Omental fat pad (tissue), 4 donors: ENCODE data around the gene GET4. TPM values are rescaled to one million over a fixed set of nuclear protein-coding genes. Genes with fewer than 3 reads are reported as not detected.

Experiments used
- ATAC-seq: fragments of 150-250 bp; one replicate; pipeline ENCODE4 v1.9.1; 2016; ENCODE audit warnings: mild to moderate bottlenecking, moderate library complexity; ENCODE audit not compliant: low FRiP score
- DNase-seq: peaks from one replicate; pipeline ENCODE4 v3.0.0-alpha.2; 2019; ENCODE audit warnings: low spot score
- total RNA-seq, 4 donors: library from RNA; depleted of rRNA; stranded (reverse); fragments of >200 nt; gene quantifications; one replicate each; pipeline ENCODE4 v1.1.0, GENCODE V29; 2016
- TF ChIP-seq, protein P1 (sequence below), 3 donors: fragments of 450-650 bp; IDR thresholded peaks; one replicate each; pipeline ENCODE4 v1.5.1; 2016 to 2017; ENCODE audit warnings: antibody characterized with exemption in 3 of 3, mild to moderate bottlenecking in 3 of 3, moderate library complexity in 2 of 3

The GET4 gene
- total RNA-seq, 4 donors from 2014 or later = 18.7 to 28.5 (median 23.5) TPM

DNA sequence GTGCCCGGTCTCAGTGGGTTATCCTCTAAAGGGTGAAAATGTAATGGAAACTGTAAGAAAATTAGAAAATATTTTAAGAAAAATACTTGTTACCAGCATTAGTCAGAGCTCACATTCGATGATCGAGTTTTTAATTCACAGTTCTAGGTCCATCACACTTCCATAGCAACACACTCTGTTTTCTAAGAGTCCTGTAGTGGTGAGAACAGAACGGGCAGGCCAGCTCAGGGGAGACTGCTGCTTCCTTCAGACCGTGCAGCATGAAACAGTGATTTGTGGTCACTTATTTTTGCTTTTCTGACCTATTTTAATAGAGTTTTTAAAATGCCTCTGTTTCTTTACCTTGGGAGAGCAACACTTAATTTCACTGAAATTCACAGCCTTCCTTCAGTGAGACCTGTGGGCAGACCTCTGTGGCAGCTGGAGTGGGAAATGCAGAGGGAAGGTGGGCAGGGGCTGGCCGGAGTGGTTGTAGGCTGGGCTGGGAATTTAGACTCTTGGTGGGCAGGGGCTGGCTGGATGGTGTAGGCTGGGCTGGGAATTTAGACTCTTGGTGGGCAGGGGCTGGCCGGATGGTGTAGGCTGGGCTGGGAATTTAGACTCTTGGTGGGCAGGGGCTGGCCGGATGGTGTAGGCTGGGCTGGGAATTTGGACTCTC is 42.6 kb upstream of the GET4 start:
- DNase-seq (no peak), ATAC-seq (no peak)
- TF ChIP-seq, protein P1, sequence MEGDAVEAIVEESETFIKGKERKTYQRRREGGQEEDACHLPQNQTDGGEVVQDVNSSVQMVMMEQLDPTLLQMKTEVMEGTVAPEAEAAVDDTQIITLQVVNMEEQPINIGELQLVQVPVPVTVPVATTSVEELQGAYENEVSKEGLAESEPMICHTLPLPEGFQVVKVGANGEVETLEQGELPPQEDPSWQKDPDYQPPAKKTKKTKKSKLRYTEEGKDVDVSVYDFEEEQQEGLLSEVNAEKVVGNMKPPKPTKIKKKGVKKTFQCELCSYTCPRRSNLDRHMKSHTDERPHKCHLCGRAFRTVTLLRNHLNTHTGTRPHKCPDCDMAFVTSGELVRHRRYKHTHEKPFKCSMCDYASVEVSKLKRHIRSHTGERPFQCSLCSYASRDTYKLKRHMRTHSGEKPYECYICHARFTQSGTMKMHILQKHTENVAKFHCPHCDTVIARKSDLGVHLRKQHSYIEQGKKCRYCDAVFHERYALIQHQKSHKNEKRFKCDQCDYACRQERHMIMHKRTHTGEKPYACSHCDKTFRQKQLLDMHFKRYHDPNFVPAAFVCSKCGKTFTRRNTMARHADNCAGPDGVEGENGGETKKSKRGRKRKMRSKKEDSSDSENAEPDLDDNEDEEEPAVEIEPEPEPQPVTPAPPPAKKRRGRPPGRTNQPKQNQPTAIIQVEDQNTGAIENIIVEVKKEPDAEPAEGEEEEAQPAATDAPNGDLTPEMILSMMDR (IDR thresholded peaks at IDR 0.05) = no peak

DNA sequence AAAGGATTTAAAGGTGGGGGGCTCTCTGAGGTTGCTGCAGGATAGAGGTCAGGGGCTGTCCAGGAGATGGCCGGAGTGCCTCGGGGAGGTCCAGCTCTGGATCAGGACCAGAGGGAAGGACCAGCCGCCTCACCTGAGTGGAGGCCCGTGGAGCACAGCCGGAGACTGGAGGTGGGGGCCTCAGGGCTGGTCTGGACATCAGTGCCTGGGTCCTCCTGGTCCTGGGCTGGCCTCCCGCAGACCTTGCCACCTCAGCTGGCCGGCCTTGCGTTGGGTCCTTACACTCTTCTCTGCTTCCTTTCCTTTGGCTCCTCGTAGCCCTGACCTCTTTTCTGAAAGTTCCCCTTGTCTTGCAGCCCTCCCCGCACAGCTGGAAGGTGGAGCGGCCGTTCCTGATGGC is 42.1 kb upstream of the GET4 start:
- no peak for ATAC-seq
- TF ChIP-seq, protein P1 (IDR thresholded peaks at IDR 0.05) = no peak
- no peak for DNase-seq

DNA sequence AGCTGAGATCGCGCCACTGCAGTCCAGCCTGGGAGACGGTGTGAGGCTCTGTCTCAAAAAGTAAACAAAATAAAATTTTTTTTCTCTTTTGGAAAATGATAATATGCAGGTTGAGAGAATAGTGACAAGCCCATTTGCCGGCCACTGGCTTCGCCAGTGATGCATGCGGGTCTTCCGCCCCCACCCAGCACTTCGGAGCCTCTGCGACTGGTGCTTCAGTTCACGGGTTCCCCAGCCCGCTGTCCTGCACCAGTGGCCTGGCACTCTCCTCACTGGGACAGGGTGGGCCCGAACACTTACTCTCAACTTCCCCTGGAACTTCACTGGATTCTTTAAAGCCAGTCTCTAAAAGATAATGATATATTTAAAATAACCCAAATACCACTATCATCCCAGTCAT is 41.3 kb upstream of the GET4 start:
- ATAC-seq = no peak
- DNase-seq = no peak

DNA sequence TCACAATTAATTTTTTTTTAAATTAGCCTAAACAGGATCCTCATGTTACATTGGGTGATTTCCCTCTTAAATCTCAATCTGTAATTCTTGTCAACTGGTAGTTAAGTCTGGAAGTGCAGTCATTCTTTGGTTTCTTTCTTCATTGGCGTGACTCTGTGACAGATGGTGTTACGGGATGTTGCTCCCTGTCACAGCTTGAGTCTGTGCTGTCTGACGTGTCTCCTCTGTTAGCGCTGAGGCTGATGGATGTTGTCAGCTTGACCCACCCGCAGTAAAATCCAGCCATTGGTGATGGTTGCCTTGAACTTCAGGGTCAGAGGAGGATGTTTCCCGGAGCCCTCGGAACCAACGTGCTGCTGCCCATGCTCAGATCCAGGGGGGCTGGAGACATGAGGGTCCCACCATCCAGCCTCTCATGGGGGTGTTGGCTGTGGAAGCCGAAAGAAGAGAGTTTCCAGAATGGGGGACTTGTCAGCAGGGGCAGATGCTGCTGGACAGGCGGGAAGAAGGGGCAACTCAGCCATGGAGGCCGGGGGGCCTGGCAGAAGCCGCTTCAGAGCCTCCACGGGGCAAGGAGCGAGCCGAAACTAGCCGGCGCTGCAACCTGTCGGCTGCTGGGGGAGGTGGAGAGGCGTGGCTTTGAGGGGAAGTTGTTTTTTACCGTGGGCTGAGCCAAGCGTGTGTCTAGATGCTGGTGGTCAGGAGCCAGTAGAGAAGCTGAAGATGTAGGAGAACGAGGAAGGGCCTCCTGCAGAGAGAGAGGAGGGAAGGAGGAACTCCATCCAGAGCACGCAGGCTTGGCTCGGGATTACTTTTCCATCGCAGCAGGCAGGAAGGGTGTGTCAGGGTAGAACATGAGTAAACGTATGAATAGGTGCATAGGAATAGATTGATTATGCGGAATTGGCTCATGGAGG is 40.6 kb upstream of the GET4 start:
- DNase-seq (no peak), ATAC-seq (no peak)
- TF ChIP-seq, protein P1 (IDR thresholded peaks at IDR 0.05) = no peak

More for the DNA sequence above, 41.3 kb upstream of the GET4 start:
- TF ChIP-seq, protein P1 (IDR thresholded peaks at IDR 0.05) = no peak

DNA sequence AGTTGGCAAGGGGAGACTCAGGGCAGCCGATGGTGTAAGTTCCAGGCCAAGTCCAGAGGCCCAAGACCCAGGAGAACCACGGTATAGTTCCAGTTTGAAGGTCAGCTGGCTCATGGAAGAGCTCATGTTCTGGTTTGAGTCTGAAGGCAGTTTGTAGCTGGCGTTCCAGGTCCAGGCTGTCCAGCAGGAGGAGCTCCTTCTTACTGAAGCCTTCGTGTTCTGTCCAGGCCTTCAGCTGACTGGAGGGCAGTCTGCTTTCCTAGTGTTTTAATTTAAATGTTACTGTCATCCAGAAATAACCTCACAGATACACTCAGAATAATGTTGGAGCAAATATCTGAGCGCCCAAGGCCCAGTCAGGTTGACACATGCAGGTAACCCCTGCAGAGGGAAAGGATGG is 39.9 kb upstream of the GET4 start:
- TF ChIP-seq, protein P1 (IDR thresholded peaks at IDR 0.05) = no peak
- DNase-seq = no peak
- peak; percentile 49 for ATAC-seq

DNA sequence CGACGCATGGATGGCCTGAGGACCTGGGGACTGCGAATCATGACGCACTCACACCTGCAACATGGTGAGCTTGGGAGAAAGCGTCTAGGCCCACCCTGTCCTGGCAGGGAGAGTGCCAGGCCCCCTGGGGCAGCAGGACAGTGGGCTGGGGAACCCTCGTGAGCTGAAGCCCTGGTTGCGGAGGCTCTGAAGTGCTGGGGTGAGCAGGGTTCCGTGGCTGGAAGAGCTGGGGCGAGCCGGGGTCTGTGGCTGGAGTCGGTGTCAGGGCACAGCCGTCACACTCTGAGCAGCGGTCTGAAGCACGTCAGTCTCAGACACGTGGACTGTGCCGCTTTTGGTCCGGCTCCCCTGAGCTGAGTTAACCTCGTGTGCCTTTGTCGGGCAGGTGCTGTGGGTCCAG is 39.4 kb upstream of the GET4 start:
- ATAC-seq (no peak), DNase-seq (no peak)
- TF ChIP-seq, protein P1 (IDR thresholded peaks at IDR 0.05) = no peak
